ENCODE results near the gene ZNF212.
"Not testable (repeated sequence)": the region's sequence is repeated elsewhere in the genome, so short reads cannot be mapped to it uniquely, and the experiment has no call there.

Gene ZNF212

GRCh38 chr7:149252378-149252777 lies 12.9 kb downstream of the ZNF212 start:
- no peak for DNase-seq (ENCODE audit: low read depth in 3 of 3)

DNA sequence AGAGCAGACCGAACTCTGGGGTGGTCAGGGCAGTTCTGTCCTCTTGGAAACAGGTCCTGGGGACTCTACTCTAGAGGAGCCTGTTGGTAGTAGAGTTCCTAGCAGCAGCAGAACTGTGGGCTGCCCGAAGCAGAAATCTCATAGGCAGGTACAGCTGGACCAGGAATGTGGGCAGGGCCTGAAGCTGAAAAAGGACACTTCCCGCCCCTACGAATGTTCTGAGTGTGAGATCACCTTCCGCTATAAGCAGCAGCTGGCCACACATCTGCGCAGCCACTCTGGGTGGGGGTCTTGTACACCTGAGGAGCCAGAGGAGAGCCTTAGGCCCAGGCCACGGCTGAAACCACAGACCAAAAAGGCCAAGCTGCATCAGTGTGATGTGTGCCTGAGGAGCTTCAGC lies 14.2 kb downstream of the ZNF212 start:
- DNase-seq (ENCODE audit: low read depth in 3 of 3) = no peak

GRCh38 chr7:149254181-149254858 lies 14.9 kb downstream of the ZNF212 start:
- no peak for DNase-seq (ENCODE audit: low read depth in 3 of 3)

DNA sequence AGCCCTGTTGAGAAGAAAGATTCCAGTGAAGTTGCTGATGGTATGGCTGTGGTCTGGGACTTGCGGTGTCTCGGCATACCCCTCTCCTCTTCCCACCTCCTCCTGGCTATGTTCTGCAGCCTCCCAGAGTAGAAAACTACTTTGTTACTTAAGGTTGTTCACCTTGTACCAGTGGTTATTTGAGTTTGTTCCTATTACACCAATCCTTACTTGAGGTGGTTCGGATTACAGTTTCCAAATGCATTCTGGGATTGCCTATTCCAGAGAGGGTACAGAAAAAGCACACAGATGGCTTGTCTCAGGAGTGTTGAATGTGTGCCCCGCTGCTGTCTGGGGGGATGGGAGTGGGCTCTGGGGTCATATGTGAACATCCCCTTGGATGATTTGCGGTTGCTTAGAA lies 15.7 kb downstream of the ZNF212 start:
- DNase-seq (ENCODE audit: low read depth in 3 of 3) = no peak

- no peak for DNase-seq (ENCODE audit: low read depth in 3 of 3)
Observed at GRCh38 chr7:149256568-149256967, 17.1 kb downstream of the ZNF212 start.

DNA sequence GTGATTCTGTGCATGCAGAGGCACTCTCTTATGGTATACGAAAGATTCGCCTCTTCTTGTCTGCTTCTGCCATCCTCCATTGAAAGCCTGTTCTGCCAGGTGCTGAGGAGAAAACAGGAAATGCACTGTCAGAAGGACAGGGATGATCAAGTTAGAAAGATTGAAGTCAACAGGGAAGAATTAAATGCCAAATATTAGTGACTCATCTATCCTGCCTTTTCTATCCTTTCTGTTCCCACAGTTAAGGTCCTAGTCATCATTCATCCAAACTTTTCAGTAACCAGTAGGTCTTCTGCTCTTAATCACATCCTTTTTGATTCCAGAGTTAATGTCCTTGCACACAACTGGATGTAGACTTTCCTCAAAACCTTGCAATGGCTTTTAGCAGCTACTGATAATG lies 17.7 kb downstream of the ZNF212 start:
- DNase-seq (ENCODE audit: low read depth in 3 of 3) = no peak

DNA sequence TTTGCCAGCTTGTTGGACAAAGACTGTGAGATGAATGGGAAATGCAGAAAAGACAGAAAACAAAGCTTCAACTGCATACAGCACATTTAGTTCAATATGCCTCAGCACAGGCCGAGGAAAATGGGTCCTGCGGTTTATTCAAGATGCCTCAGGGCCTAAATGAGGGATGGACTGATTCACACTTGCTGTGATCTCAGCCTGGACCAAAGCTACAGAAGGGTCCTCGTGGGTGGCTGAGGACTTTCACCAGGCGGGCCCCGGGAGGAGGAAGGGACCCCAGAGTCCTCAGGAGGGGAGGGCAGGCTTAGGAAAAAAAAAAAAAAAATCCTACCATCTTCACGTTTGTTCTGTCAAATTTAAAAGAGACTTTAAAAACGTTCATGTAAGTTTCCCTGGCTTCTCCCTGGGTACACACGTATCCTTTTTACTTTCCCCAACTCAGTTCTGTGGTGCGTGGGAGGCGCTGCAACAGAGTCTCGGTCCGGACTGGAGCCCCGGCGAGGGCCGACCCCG lies 21.9 kb downstream of the ZNF212 start:
- peak in 1 of 3 experiments; percentile 26 for DNase-seq (ENCODE audit: low read depth in 3 of 3)

- DNase-seq (ENCODE audit: low read depth in 3 of 3) = peak; percentile 64 to 81 (median 74)
Observed at GRCh38 chr7:149261829-149262617, 22.6 kb downstream of the ZNF212 start, which contains the start of gene ZNF783. Gene ZNF783 (plus strand): TSS chr7:149262196. CDS start chr7:149262334, 138 bp downstream.

- DNase-seq (ENCODE audit: low read depth in 3 of 3) = no peak
Observed at GRCh38 chr7:149266451-149266850, 27.0 kb downstream of the ZNF212 start.

GRCh38 chr7:149267733-149268132 lies 28.3 kb downstream of the ZNF212 start:
- DNase-seq (ENCODE audit: low read depth in 3 of 3) = no peak

- not testable (repeated sequence) for DNase-seq (ENCODE audit: low read depth in 3 of 3)
Observed at GRCh38 chr7:149274424-149274823, 35.0 kb downstream of the ZNF212 start.

DNA sequence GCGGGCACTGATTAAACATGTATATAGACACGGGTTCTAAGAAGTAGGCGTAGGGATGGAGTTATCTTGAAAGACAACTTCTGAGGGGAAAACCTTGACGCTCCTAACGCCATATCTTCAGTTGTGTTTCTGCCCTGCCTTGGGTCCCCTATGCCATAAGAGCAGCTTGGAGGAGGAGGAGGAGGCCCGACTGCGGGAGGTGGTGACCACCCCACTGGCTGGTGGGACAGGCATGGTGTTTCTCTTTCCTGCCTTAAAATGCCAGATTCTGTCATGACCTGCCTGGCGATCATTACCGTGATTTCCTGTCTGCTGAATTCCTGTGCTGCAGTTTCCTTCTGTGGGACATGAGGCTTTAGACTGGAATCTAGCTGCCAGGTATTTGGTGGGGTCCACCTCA lies 38.4 kb downstream of the ZNF212 start:
- no peak for DNase-seq (ENCODE audit: low read depth in 3 of 3)

DNA sequence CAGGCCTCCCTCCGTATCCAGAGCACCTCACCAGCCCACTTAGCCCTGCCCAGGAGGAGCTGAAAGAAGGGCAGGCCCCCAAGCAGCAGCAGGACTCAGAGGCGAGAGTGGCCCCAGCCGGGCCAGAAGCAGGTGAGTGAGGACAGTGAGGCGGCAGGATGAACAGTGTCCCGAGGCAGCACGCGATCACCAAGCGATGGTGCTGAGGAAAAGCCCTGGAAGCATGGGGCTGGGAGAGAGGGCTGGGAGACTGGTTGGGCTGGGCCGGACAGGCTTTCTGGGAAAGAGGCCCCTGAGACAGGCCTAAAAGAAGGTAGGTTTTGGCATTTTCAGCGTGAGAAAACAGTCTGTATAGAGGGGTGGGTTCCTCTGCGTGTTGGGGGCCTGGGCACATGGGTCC lies 38.9 kb downstream of the ZNF212 start:
- no peak for DNase-seq (ENCODE audit: low read depth in 3 of 3)

- DNase-seq (ENCODE audit: low read depth in 3 of 3) = no peak
Observed at GRCh38 chr7:149279111-149279743, 39.8 kb downstream of the ZNF212 start.

DNA sequence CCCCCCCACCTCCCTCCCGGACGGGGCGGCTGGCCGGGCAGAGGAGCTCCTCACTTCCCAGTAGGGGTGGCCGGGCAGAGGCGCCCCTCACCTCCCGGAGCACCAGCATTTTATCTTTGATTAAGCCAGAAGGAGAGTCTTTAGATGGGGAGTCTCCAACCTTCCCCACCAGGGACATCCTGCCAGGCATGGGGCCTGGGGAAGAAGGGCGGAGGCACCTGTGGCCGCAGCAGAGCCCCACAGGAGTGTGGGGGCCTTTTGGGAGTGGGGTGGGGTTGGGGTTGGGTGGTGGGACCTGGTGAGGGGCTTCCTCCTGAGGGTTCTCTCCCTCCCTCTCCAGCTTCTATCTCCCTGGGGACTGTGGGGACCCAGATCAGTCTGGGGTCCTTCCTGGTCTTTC lies 40.7 kb downstream of the ZNF212 start:
- no peak for DNase-seq (ENCODE audit: low read depth in 3 of 3)

- no peak for DNase-seq (ENCODE audit: low read depth in 3 of 3)
Observed at GRCh38 chr7:149280661-149281507, 41.4 kb downstream of the ZNF212 start.

- DNase-seq (ENCODE audit: low read depth in 3 of 3) = no peak
Observed at GRCh38 chr7:149281508-149282330, 42.3 kb downstream of the ZNF212 start.

DNA sequence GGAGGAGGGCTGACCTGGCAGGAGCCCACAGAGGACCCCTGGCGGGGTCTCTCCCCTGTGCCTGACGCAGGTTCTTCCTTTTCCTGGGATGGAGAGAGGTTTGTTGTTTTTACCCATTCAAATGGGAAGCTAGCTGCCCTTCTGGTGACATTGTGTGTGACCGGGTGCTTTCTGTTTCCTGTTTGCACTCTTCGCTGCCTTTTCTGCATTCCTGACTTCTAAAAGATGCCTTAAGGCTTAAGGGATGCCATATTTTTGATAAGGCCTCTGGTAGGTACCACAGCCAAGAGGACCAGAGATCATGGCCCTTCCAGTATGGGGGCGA lies 42.8 kb downstream of the ZNF212 start:
- DNase-seq (ENCODE audit: low read depth in 3 of 3) = no peak

- DNase-seq (ENCODE audit: low read depth in 3 of 3) = no peak
Observed at GRCh38 chr7:149283321-149283720, 43.9 kb downstream of the ZNF212 start.

DNA sequence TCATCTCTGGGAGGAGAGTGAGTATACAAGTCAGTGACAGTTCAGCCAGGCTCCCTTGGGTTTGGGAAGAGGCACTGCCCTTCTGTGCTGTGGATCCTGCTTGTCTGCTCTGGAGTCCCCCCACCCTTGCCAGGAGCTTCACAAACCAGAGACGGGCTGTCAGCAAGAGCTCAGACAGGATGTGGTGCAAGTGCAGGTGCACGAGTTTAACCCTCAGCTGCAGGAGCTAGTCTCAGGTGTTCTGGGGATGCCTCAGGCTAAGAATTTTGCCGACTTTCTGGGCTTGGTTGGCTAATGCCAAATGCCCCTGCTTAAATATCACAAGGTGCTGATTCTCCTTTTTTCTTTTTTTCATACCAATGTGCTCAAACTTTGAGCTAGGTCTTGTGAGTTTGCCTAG lies 44.9 kb downstream of the ZNF212 start:
- no peak for DNase-seq (ENCODE audit: low read depth in 3 of 3)

All from stimulated activated CD4-positive, alpha-beta T cell treated with anti-CD3 and anti-CD28 coated beads, TNF-alpha, amount 100 ng/mL, for 24 hours (primary cell).